Adrenal gland (tissue), 5 donors: ENCODE data around the gene CDK17.
"Not testable (repeated sequence)": the region's sequence is repeated elsewhere in the genome, so short reads cannot be mapped to it uniquely, and the experiment has no call there.

Experiments
- POLR2A ChIP-seq, 2 donors: fragments of 450-650 bp; IDR thresholded peaks; one replicate each; pipeline ENCODE4 v1.6.1; 2017; ENCODE audit warnings: antibody characterized with exemption in 2 of 2, mild to moderate bottlenecking in 2 of 2, moderate library complexity in 1 of 2
- TF ChIP-seq, protein P1 (sequence below), 6 experiments: fragments of 450-650 bp in 4 of 6; fragments of 200-600 bp in 2 of 6; sonication (generic) in 1 of 6; IDR thresholded peaks; 1 replicate in 5 of 6; 2 replicates in 1 of 6; pipeline versions ENCODE4 v1.5.1 to v1.8.0; 2016 to 2021; ENCODE audit warnings: antibody characterized with exemption in 6 of 6, mild to moderate bottlenecking in 2 of 6, moderate library complexity in 1 of 6
- donor health status: DM: no; HTN: no; CAD: no.

DNA sequence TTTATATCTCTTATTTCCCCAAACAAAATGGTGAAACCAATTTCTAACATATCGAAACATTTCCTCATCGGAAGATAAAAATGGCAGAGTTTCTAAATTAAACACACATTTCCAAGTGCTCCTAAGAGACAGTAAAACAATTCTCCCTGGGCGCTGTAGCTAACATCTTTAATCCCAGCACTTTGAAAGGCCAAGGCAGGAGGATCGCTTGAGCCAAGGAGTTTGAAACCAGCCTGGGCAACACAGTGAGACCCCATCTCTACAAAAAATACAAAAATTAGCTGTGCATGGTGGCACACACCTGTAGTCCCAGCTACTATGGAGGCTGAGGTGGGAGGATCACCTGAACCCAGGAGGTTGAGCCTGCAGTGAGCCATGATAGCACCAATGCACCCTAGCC lies 20.5 kb downstream of the CDK17 start:
- not testable (repeated sequence) for TF ChIP-seq POLR2A (IDR thresholded peaks at IDR 0.05)
- TF ChIP-seq, protein P1, sequence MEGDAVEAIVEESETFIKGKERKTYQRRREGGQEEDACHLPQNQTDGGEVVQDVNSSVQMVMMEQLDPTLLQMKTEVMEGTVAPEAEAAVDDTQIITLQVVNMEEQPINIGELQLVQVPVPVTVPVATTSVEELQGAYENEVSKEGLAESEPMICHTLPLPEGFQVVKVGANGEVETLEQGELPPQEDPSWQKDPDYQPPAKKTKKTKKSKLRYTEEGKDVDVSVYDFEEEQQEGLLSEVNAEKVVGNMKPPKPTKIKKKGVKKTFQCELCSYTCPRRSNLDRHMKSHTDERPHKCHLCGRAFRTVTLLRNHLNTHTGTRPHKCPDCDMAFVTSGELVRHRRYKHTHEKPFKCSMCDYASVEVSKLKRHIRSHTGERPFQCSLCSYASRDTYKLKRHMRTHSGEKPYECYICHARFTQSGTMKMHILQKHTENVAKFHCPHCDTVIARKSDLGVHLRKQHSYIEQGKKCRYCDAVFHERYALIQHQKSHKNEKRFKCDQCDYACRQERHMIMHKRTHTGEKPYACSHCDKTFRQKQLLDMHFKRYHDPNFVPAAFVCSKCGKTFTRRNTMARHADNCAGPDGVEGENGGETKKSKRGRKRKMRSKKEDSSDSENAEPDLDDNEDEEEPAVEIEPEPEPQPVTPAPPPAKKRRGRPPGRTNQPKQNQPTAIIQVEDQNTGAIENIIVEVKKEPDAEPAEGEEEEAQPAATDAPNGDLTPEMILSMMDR (IDR thresholded peaks at IDR 0.05): not testable (repeated sequence)
